SH-SY5Y (cell line): ENCODE measurements around the gene CEP290.

Experiments used
- GATA2 ChIP-seq: IDR thresholded peaks from 2 replicates; pipeline ENCODE4 v1.6.1; 2011; ENCODE audit warnings: mild to moderate bottlenecking, low read depth, low read length
- GATA3 ChIP-seq: IDR thresholded peaks from 2 replicates; pipeline ENCODE4 v1.6.1; 2011; ENCODE audit warnings: low read depth, mild to moderate bottlenecking, low read length, moderate library complexity

CEP290 gene

GRCh38 chr12:88141774-88142609 is at the start of gene CEP290, which contains the start of gene TMTC3:
TSS of gene CEP290 (minus strand) at chr12:88142088. CDS start at chr12:88141307, 781 bp downstream.
TSS of gene TMTC3 (plus strand) at chr12:88142307. CDS start at chr12:88148316, 6,009 bp downstream.
- no peak for TF ChIP-seq GATA3
- TF ChIP-seq GATA2, result peak; percentile 90

DNA sequence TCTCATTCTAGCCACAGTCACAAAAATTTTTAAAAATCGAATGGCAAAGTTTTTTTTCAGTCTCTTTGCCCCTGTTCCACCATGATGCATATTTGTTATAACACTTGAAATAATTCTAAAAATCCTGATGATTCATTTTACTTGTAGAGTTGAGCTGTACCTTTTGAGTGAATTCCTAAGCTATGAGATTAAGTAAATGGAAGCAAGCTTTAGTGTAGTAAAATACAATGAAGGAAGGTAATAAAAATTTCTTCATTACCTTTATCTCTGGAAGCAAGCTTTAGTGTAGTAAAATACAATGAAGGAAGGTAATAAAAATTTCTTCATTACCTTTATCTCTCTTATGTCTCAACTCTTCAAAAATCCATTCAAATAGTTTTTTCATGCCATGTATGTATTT is 46.3 kb upstream of the CEP290 start:
- TF ChIP-seq GATA3, result no peak
- no peak for TF ChIP-seq GATA2

DNA sequence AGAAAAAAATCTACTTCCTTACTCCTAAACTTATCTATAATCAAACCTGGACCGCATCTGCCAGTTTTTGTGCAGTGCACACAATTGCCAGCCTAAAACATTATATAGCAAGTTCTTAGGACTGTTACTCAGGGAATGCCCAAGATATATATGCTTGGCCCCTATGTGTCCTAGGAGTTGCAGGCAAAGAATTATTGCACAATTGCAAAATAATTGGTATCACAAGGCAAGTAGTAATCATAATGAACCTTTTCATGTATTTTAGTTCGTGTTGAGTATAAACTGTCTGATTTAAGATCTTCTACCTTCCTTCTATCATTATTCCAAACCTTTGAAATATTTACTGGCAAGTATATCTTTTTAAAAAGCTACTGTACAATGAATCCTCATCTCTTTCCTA is 45.7 kb upstream of the CEP290 start:
- TF ChIP-seq GATA3 (no peak), GATA2 (no peak)

DNA sequence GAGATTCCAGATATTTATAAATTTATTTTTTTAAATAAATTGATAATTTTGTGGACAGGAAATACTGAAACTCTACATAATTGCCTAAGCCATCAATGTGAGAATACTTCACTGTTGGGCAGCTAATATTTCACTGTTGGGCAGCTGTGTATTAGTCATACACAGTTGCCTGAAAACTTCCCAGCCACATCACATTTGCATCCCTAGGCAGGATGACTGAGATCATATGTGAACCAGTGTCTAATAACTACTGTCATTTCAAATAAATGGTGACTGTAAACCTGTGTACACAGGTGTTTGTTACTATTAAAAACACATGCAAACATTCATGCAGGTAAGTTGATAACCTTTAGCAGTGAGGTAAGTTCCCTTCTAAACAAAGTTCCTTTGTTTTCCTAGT is 44.1 kb upstream of the CEP290 start:
- TF ChIP-seq GATA3, result no peak
- no peak for TF ChIP-seq GATA2

DNA sequence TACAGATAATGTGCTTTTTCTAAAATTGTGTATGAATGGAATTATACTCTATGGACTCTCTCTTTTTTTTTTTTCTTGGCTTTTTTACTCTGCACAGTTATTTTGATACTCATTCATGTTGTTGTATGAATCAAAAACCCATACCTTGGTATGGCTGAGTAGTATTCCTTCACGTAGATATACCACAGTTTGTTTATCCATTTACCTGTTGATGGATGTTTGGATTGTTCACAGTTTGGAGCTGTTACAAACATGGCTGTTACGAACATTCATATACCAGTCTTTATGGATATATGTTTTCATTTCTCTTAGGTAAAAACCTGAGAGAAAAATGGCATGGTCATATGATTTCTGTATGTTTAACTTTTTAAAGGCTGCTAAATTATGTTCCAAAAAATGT is 43.4 kb upstream of the CEP290 start:
- no peak for TF ChIP-seq GATA2
- TF ChIP-seq GATA3, result no peak

DNA sequence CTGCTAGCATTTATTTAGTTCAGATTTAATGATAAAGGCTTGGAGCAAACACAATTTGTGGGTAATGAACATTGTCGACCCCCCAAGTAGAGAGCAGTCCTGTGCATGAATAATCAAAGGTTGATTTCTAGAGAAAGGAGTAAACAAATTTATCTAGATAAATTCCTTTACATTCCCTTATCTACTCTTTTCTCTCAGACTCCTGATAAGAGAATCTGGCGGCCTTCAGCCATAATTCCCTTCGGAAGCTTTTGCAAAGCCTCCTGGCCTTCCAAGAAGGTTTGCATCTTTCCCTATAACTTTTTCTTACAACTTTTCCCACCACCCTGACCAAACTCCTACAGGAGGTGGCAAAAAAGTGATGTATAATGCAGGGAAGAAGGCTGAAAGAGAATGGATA is 42.3 kb upstream of the CEP290 start:
- TF ChIP-seq GATA3, result no peak
- no peak for TF ChIP-seq GATA2

- no peak for TF ChIP-seq GATA2
Measured at GRCh38 chr12:88182416-88182815, 40.5 kb upstream of the CEP290 start.

- TF ChIP-seq GATA3 (no peak), GATA2 (no peak)
Measured at GRCh38 chr12:88181881-88182280, 40.0 kb upstream of the CEP290 start.

GRCh38 chr12:88179436-88180014 is 37.6 kb upstream of the CEP290 start:
- TF ChIP-seq GATA2 (no peak), GATA3 (no peak)

DNA sequence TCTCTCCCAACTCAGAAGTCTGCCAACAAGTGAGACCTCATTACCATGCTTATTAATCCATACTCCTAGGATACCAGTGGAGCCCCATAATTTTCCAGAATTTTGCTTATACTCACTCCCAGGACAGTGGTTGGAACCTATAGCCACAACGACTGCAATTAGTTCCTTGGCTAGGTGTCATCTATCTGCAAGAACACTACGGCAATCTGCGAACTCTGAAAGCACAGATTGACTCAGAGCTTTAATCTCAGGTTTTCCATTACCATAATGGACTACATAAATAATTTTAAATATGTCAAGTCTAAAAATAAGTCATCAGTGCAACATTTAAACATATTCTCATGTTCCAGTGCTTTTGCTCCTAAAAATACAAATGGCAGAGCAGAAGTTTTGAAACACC is 33.7 kb upstream of the CEP290 start:
- TF ChIP-seq GATA2 (no peak), GATA3 (no peak)

- TF ChIP-seq GATA3, result no peak
- no peak for TF ChIP-seq GATA2
Measured at GRCh38 chr12:88172844-88173407, 31.0 kb upstream of the CEP290 start.

GRCh38 chr12:88167384-88167783 is 25.5 kb upstream of the CEP290 start:
- TF ChIP-seq GATA2 (no peak), GATA3 (no peak)

GRCh38 chr12:88166179-88166578 is 24.3 kb upstream of the CEP290 start:
- no peak for TF ChIP-seq GATA3
- no peak for TF ChIP-seq GATA2

DNA sequence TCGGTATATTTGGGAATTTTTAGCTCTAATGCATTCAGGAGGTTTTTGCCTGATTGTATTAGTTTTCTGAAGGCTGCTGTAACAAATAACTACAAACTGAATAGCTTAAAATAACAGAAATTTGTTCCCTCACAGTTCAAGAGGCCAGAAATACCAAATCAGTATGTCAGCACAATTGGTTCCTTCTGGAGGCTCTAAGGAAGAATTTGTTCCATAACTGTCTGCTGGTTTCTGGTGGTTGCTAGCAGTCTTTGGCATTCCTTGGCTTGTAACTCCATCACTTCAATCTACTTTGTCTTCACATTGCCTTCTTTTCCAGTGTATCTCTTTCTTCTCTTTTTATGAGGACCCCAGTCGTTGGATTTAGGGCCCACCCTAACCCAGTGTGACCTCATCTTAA is 21.5 kb upstream of the CEP290 start:
- TF ChIP-seq GATA2, result no peak
- TF ChIP-seq GATA3, result no peak
